M059J (cell line): ENCODE measurements around the gene CRAT. TPM values are rescaled to one million over a fixed set of nuclear protein-coding genes. Genes with fewer than 3 reads are reported as not detected.

ENCODE experiments used
- DNase-seq: peaks from one replicate; pipeline ENCODE4 v3.0.0-alpha.2; 2012; ENCODE audit warnings: low read depth
- total RNA-seq: library from RNA; depleted of rRNA; stranded (reverse); fragments of >200 nt; shearing (Covaris generic); gene quantifications from 2 replicates; pipeline ENCODE4 v1.2.3, GENCODE V29; 2014

CRAT gene
- total RNA-seq, 1 experiment from 2014 or later: 46.0 TPM

DNA sequence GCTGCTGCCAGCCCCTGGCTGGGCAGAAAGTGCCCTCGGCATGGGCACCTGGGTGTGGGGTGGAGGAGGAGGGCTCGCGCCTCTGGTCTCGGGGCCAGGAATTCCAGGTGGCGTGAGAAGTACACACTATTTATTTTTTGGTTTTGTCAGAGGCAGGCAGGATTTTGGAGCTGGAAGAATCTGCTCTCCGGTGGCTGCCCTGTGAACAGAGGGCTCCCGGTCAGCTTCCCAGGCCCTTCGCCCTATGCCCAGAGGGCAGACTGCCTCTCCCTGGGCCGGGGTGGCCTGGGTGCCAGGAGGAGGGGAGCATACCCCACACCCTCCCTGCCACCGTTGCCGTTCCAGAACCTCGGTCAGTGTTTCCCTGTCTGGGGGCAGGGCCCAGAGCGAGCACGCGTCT lies 21.3 kb downstream of the CRAT start:
- DNase-seq: no peak

DNA sequence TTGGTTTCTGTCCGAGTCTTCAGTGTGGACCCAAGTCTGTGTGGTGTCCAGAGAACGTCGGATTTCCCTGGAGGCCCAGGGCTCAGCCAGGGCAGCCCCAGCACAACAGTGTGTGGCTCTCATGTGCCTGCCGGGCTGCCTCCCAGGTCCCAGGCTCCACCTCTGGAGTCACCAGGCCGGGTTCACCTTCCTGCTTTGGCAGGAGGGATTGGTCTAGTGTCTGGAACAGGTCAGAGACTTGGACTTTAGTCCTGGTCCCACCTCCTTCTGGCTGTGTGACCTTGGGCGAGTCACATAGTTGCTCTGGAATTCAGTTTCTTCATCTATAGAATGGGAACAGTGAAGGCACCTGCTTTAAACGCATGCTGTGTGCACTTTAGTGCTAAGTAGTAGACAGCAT lies 26.5 kb downstream of the CRAT start:
- DNase-seq: no peak

DNA sequence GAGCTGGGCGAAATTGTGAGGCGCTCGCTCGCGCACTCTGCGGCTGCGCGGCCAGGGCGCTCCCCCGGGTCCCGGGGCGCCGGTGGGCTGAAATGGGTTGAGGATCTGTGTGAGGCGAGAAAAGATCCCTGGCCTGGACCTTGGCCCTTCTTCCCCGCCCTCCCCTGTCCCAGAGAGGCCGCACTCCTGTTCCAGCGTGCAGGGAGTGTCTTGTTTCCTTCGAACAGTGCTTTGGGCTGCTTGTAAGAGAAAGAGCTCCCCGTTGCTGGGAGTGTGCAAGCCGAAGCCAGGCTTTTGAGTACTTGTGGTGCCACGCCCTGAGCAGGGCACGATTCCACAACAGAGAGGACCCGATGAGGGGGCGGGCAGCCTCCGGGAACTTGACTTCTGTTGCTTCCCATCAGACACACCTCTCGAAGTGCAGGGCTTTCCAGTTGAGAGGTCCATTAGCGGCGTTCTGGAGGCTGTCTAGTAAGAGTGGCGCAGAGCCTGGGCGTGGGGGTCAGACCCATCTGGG lies 29.1 kb downstream of the CRAT start:
- no peak for DNase-seq

DNA sequence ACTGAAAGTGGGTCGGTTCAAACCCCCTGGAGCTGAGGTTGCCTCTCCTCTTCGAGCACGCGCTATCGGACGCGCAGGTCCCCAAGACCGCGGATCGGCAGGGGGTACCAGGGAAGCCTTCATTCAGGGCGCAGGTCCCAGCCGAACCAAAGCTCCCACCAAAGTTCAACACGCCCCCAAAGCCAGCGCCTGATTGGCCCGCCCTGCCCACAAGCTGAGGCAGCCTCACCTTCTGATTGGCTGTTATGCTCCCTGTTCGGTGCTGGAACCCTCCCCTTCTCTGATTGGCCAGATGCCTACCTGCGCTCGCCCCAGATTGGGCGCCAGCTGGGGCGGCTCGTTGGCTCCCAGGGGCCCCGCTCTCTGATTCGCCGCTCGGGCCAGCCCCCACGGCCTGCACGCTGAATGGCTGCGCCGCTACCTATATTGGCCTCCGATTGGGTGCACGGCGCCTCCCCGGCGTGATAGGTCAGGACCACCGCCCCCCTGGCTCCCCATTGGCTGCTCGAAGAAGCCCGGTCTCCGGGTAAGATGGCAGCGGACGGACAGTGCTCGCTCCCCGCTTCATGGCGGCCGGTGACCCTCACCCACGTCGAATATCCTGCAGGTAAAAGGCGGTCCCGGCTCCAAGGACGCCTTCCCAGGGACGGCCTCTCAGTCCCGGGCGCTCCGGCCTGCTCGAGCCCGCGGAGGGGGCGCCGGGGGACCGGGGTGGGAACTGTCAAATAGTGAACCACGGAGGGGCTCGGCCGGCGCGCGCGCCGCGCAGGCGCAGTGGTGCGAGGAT lies 29.8 kb downstream of the CRAT start, which contains the start of gene DOLPP1:
TSS of gene DOLPP1 (plus strand) at position 511 of the 787 bp plus-strand sequence. CDS start at position 532, 21 bp downstream.
- DNase-seq: peak; percentile 100

DNA sequence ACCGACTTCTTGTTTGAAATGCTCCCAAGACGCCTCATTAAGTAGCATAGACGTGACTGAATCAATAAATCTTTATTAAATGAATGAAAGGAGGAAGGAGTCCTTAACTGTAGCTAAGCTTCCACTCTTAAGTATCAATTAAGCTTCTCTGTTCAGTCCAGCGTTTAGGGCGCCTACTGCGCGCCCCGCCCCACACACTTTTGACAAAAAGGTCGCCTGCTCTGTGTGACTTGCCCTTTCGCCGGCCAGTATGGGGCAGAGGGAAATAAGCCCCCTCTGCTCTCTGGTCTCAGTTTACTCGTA lies 30.3 kb downstream of the CRAT start:
- no peak for DNase-seq

DNA sequence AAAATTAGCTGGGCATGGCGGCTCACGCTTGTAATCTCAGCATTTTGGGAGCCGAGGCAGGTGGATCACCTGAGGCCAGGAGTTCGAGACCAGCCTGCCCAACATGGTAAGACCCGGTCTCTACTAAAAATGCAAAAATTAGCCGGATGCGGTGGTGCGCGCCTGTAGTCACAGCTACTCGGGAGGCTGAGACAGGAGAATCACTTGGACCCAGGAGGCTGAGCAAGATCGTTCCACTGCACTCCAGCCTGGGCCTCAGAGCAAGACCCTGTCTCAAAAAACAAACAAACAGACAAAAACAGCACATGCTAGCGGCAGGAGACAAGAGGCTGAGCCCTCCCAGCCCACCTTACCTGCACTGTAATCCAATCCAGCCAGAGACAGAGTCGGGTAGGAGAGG lies 30.8 kb downstream of the CRAT start:
- no peak for DNase-seq

DNA sequence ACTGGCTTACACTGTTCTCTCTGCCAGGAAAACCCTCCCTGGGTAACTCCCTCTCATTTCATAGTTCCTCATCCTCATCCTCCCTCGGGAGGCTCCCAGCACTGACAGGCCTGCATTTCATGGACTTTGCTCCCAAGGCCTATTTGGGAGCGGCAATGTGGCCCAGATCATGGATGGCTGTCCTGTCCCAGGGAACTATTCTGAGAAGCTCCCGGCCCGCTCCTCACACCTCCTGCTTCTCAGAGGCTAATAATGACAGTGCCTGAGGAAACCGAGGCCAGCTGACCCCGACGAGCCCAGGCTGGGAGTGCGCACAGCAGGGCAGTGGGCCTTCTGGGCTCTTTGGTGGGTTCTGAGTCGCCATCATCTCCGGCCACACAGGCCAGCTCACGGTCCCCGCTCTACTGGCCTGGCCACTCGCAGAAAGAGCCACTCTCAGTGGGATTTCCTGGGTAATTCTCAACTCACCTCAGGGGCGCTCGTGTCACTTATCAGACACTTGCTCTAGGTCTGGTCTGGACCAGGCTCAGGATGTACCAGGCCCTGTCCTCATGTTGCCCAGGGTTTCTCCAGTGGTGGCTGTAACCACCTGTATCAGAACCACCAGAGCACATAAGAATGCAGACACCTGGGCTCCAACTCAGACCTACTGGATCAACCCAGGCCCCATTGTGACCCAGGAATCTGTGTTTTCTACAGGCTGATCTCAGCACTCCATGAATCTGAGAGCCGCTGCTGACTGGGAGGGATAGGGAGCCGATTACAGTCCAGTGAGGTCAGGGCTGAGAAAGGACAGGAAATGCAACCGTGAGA lies 31.7 kb downstream of the CRAT start:
- DNase-seq: no peak

DNA sequence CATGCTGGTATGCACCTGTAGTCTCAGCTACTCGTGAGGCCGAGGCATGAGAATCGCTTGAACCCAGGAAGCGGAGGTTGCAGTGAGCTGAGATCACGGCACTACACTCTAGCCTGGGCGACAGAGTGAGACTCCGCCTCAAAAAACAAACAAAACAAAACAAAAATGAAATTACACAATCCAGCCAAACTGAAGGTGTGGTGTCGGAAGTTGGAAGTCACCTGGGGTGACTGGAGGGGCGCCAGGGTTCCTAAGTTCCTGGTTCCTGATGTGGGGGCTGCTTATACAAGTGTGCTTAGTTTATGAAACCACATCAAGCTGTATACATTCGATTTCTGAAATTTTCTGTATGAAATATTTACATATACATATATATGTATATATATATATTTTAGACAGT lies 33.4 kb downstream of the CRAT start:
- no peak for DNase-seq

DNA sequence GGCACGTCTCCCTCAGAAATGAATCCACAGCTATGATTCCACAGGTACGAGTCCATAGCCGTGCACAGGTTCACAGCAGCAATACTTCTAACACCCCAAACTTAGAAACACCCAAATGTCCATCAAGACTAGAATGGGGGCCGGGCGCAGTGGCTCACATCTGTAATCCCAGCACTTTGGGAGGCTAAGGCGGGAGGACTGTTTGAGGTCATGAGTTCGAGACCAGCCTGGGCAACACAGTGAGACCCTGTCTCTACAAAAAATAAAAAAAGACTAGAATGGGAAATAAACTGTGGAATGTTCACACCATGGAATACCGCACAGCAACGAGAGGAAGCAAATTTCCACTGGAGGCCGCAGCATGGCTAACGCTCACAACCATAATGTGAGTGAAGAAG lies 34.0 kb downstream of the CRAT start:
- no peak for DNase-seq

DNA sequence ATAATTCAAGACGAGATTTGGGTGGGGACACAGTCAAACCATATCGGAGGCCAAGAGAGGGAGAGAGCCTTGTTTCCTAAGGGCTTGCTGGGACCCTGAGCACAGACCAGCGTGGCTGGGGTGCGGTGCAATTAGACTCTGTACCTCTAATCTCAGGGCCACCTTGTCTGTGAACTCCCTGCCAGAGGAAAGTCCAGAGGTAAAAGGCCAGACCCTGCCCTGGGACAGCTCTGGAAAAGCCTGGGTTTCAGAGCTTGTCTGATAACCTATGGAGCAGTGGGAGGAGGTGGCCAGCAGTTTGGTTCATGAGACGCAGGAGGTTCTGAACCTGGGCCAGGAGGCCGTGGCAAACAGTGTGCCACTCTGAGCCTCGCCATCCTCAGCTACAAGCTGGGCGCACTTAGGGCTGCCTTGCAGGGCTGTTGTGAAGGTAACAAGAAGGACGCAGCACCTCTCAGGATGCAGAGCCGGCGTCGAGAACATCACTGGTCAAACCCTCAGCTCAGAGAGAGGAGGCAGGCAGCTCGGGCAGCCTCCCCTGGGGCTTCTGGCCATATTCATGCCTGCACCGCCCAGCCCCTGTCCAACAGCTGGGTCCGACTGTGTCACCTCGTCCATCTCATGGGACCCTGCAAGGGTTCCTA lies 34.5 kb downstream of the CRAT start:
- DNase-seq: no peak

DNA sequence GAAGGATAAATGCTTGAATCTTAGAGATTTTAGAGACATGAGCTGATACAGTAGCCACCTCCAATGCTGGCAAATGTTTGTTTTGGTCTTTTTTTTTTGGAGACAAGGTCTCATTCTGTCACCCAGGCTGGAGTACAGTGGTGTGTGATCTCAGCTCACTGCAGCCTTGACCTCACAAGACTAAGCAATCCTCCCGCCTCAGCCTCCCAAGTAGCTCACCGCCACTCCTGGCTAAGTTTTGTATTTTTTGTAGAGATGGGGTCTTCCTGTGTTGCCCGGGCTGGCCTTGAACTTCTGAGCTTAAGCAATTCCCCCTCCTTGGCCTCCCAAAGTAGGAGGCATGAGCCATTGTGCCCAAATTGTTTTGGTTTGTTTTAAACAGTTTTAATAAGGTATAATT lies 36.5 kb downstream of the CRAT start:
- no peak for DNase-seq

DNA sequence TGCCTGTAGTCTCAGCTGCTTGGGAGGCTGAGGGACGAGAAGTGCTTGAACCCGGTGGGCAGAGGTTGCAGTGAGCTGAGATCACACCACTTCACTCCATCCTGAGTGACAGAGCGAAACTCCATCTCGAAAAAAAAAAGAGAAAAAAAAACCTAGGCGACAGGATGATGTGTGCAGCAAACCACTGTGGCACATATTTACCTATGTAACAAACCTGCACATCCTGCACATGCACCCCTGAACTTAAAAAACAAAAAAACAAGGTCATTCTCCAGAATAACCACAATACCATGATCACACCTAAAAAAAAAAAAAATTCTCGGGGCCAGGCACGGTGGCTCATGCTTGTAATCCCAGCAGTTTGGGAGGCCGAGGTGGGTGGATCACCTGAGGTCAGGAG lies 37.2 kb downstream of the CRAT start:
- no peak for DNase-seq

DNA sequence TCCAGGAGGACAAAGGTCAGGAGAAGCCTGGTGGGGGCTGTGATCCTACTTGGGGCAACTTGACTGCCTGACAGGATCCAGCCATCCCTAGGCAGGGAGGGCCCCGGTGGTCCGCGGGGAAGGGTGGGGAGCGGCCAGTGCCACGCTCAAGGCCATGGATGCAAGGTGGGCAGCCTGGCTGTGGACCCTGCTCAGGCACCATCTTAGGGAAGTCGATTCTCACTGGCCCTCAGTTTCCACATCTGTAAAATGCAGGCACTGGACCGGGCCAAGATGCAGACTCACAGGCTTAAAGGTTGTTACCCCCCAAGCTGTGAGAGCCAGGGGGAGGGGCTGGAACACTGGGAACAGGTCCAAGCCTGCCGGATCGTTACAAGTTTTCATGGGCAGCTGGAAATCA lies 38.4 kb downstream of the CRAT start:
- DNase-seq: no peak

DNA sequence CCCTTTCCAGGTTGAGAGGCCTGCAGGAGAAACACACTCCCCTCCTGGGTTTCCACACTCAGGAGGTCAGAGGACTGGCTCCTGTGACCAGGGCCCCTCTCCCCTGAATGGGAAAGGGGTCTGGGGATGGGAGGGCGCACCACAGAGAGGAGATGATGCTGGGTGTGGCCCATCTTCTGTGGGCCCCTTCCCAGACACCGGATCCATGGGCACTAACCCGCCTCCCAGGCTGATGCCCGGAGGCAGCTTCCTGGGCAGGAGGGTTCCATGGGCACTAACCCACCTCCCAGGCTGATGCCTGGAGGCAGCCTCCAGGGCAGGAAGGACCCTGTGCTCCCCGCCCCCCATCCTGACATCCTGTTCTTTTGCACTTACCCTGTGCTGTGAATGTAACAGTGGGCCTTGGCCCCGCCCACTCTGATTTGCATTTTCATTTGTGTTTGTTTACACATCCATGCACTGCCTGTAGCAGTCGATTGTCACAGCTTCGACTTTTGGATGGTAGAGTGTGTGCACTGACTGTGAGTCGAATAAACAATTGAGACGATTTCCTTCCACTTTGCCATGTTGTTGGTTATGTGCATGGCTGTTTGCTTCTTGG lies 39.0 kb downstream of the CRAT start:
- DNase-seq: no peak

DNA sequence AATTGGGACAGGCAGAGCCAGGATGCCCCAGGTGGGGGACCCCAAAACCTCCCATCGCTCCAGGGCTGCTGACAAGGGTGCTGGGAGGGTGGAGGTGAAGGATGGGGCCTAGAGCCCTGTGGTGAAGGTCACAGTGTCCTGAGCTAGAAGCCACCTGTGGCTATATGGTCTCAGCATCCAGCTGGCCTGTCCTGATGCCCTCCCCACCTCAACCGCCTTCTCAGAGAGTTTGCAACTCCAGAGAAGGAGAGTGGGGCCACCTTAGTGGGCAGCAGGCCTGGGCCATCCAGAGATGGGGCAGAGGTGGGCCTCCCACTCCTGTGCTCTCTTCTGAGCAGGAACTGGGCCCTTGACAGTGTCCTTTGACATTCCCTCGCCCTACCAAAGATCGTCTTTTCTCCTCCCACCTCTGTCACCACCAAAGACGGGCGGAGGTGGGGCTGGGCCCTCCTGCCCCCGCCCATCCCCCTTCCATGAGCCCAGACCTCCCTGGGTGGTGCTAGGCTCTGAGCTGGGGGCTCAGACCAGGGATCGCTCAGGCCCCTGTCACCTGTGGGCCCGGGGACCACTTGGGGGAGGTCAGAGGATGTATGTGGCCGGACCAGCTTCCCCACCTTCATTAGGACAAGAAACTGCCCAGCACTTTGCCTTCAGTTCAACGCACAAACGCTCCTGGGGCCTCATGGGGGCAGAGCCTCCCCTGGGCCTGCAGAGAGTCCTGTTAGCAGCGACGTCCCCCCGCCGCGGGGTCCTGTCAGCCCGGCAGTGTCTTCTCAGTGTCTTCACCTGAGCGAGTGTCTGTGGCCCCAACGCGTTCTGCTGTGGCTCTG lies 39.7 kb downstream of the CRAT start:
- no peak for DNase-seq

DNA sequence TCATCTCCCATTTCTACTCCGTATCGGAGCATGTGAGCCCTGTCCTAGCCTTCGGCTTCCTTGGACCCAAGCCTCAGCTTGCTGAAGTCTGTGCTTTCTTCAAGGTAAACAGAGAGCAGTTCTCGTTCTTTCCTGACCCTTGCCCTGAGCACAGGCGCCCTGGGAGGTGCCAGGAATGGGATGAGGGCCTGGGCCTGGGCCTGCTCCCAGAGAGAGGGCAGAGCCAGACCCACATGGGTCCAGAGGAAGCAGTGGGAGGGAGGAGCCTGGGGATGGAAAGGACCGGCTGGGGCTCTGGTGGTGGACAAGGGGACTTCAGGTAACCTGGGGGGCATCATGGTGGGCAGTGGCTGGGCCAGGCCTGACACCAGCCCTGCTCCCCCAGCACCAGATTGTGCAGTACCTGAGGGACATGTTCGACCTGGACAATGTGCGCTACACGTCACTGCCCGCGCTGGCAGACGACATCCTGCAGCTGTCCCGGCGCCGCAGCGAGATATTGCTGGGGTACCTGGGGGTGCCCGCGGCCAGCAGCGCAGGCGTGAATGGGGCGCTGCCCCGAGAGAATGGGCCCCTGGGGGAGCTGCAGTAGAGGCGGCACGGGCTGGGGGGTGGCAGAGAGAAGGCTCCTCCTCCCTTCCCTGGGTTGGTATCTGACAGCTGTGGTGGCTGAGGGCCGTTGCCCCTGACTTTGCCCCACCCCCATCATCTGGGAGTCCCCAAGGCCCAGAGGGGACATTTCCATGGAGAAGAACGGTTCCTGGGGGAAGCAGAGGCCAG lies 40.5 kb downstream of the CRAT start:
- DNase-seq: no peak

DNA sequence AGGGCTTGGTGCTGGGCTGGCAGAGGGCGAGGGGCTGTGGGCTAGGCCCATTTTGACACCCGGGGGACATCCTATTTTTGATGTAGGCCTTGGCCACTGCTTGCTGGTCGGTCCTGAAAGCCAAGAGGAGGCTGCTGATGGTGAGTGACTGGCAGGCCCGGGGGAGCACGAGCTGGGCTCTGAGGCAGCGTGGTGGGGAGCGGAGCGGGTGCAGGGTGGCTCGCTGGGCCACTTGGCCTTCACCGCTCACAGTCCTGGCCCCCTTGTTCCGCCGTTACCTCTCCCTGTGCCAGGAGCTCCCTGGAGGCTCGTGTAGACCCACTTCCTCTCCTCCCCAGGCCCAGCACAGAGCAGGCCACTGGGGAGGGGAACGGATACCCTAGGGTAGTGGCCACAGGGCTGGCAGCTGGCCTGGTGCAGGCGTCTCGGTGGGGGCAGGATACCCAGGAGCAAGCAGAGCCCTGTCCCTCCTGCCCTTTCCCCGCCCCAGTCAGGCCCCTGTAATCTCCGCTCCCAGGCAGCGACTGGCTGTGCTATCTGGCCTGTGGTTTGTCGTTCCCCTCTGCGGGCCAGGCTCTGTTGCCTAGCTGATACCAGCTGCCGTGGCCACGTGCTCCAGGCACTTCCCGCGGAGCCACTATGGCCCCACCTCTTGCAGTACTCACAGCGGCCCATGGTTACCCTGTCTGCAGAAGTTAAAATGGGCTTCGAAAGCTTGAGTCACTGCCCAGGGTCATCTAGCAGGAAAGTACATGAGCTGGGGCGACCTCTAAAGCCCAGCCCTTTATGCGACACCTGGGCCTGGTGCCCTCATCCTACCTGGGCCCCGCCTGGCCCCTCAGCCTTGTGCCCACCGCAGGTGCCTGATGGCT lies 41.4 kb downstream of the CRAT start:
- DNase-seq: no peak

DNA sequence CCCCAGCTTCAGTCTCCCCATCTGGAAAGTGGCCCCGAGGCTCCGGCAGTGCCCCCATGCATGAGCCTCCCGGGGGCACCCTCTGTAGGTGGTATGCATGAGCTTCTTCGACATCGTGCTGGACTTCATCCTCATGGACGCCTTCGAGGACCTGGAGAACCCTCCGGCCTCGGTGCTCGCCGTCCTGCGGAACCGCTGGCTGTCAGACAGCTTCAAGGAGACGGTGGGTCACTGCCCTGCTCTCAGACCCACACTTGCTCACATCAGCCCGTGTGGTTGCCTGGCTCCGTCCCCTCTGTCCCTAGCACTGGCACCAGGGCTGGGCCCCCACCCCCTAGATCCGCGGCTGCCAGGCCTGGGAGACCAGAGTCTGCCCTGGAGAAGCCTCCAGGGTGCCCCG lies 42.5 kb downstream of the CRAT start:
- DNase-seq: no peak

DNA sequence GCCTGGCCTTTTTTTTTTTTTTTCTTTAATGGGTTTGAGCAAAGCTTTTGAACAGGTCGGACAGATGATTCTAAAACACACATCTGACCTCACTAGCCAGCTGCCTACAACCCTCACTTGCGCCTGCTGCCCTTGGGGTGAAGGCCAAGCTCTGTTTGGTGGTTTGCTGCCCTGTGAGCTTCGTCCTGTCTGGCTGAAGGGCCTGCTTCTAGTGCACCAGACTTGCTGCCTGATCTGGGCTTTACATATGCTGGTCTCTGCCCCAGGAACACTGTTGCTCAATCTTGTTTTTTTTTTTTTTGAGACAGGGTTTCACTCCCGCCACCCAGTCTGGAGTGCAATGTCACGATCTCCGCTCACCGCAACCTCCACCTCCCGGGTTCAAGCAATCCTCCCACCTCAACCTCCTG lies 46.1 kb downstream of the CRAT start:
- DNase-seq: no peak

DNA sequence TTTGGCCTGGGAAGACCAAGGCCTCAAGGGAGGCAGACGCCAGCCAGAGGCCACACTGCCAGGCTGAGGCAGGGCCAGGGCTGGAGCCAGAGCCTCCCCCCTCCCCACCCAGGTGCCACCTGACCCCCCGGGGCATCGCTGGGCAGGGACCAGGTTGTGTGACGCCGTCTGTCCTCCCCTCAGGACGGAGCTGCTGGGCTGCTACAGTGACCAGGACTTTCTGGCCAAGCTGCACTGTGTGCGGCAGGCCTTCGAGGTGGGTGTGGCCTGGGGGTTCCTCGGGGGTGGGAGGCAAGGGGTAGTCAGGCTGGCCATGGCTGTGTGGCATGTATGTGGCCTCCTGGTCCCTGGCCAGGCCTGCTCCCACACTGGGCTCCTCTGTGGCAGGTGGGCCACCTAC lies 47.5 kb downstream of the CRAT start:
- no peak for DNase-seq
